ENCODE results near the gene TMIGD1.

Gene TMIGD1

GRCh38 chr17:30278032-30278431 is 55.8 kb downstream of the TMIGD1 start:
- DNase-seq, result no peak

GRCh38 chr17:30275911-30276310 is 57.9 kb downstream of the TMIGD1 start:
- no peak for DNase-seq

- DNase-seq, result no peak
Measured at GRCh38 chr17:30274887-30275286, 59.0 kb downstream of the TMIGD1 start.

- DNase-seq, result no peak
Measured at GRCh38 chr17:30273373-30273772, 60.5 kb downstream of the TMIGD1 start.

GRCh38 chr17:30271102-30271501 is 62.8 kb downstream of the TMIGD1 start:
- no peak for DNase-seq

GRCh38 chr17:30267625-30268024 is 66.2 kb downstream of the TMIGD1 start:
- no peak for DNase-seq
